Activated T-helper 9 cell treated with anti-CD3 and anti-CD28 coated beads, Interleukin-2, amount 50 U/mL, for 16 hours (primary cell): ENCODE measurements around the gene RETSAT.
"Not testable (repeated sequence)": the region's sequence is repeated elsewhere in the genome, so short reads cannot be mapped to it uniquely, and the experiment has no call there.

Experiments
- DNase-seq: peaks from one replicate; pipeline ENCODE4 v3.0.0-alpha.2; 2020; ENCODE audit warnings: low read depth

RETSAT gene

DNA sequence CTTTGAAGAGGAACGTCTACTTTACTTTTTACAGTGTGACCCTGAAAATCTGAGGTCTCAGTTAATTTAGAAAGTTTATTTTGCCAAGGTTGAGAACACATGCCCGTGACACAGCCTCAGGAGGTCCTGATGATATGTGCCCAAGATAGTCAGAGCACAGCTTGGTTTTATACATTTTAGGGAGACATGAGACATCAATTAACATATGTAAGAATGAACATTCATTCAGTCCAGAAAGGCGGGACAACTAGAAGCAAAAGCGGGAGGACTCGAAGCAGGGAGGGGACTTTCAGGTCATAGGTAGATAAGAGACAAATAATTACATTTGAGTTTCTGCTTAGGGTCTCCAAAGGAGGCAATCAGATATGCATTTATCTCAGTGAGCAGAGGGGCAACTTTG is 23.9 kb upstream of the RETSAT start:
- DNase-seq, result no peak

GRCh38 chr2:85377083-85377482 is 22.8 kb upstream of the RETSAT start:
- DNase-seq, result no peak

DNA sequence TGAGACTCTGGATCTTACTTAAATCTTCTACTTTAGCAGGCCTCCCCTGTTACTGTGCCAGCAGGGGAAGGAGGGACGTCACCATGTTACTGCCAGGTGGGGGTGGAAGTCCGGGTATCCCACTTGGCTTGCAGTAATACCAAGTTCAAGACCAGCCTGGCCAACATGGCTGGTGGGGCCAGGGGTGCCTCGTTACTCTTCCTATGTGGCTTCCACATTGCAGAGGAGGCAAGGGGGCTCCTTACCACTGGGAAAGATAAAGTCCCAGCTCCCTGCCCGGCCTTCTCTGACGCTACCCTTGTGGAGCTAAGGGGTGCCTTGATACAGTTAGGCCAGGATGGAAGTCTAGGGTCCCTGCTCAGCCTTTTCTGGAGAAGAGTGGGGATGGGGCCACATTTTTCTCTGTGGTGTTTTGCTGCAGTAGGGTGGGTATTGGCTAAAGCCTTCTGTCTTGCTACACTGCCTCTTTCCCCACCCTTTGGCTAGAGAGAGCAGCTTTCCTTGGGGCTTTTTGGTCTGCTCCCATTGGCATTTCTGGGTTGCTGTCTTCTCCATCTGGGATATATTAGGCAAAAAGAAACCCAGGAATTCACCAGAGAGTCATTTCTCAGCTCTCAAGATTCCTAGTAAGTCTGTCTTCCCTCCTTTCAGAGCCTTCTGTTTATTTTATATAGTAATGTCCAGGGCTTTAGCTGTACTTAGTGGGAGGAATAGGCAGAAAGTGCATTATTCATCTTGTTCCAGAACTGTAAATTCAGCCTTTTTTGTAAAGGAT is 22.1 kb upstream of the RETSAT start:
- no peak for DNase-seq

DNA sequence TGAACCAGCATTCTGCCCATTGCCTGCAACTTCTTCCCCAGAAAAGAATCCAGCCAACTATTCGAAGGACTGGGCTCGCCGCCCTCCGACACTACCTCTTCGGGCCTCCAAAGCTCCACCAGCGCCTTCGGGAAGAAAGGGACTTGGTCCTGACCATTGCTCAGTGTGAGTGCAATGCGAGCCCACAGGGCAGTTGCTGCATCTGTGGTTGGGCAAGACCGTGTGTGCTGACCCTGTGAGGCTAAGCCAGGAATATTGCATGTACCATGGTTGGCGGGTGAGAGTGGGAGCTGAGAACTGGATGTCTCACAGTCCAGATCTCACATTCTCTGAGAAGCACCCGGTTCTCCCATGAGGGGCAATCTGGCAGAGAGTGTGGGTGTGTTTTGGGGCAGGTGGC is 16.7 kb upstream of the RETSAT start:
- no peak for DNase-seq

DNA sequence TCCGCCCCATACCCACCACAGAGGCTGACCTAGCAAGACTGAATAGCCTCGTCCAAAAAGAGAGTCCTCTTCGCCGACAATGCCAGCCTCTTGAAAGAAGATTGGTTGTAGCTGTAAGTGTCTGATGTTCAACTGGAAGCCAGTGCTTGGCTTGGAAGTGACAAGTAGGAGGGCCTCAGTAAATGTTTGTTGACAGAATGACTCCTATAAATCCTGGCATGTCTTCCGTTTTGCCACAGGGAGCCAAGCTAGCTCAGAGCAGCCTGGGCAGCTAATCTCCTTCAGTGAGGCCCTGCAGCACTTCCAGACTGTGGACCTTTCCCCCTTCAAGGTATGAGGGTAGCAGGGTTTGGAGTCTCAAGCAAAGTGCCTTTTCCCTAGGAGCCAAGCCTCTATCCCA is 15.2 kb upstream of the RETSAT start:
- no peak for DNase-seq

GRCh38 chr2:85368921-85369320 is 14.6 kb upstream of the RETSAT start:
- no peak for DNase-seq

DNA sequence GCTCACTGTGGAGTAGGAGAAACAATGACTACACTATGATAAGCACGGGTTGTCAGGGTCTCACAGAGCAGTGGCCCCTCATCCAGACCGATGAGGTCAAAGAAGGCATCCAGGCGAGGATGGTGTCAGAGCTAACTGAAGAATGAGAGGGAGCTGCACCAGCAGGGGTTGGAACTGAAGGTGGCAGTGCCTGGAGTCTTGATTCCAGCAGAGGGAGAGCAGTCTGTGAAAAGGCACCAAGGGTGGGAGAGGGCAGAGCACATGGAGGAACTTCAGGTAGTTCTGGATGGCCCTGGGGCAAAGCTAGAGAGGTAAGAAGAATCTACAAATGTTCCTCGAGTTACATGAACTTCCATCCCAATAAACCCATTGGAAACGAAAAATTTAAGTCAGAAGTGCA is 12.9 kb upstream of the RETSAT start:
- DNase-seq, result no peak

DNA sequence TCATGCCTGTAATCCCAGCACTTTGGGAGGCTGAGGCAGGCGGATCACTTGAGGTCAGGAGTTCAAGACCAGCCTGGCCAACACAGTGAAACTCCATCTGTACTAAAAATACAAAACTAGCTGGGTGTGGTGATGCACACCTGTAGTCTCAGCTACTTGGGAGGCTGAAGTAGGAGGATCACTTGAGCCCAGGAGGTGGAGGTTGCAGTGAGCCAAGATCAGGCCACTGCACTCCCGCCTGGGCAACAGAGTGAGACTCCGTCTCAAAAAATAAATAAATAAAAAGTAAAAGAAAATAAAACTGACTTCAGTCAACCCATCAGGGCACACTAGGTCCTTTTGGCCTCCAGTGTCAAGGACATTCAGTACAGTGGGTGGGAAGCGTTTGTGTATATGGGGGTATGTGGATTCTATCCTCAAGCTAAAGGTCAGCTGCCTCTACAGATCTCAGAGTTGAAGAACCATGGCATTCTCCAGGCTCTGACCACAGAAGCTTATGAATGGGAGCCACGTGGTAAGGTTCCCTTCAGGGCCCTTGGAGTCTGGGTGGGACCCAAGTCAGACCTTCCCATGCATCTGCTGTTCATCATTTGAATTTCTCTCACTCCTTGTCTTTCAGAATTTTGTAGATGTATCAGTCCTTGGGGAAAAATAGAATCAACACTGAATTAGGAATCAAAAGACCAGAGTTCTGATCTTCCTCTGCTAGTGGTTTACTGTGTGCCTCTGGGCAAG is 8.5 kb upstream of the RETSAT start:
- not testable (repeated sequence) for DNase-seq

DNA sequence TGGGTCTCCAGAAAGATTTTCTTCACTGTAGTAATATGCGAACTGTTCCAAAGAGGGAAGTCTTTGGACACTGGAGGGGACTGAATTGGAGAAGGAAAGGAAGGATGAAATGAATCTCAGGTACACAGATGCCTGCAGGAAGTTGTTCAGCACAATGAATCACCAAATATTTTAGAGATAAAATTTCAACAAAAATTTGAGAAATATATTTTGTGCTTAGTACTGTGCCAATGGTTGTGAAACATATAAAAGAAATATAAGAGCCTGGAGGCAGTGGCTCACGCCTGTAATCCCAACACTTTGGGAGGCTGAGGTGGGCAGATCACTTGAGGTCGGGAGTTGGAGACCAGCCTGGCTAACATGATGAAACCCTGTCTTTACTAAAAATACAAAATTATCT is 3.4 kb upstream of the RETSAT start:
- no peak for DNase-seq

DNA sequence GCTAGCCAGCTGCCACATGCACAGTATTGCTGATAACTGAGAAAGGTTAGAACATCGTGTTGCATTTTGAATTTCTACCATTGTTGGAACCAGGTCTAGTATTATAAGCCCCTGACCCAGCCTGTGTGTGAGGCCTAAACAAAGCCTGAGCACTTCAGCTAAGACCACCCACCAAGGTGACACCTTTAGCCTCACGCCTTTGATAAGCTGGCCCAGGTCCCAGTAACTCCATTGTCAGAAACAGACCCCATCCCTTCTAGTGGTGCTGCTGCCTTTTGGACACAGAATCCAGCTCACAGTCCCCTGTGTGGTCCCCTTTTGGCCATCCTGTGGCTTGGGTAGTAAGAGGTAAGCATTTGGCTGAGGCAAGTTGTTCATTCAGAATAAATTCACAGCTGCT is 1.9 kb upstream of the RETSAT start:
- no peak for DNase-seq

DNA sequence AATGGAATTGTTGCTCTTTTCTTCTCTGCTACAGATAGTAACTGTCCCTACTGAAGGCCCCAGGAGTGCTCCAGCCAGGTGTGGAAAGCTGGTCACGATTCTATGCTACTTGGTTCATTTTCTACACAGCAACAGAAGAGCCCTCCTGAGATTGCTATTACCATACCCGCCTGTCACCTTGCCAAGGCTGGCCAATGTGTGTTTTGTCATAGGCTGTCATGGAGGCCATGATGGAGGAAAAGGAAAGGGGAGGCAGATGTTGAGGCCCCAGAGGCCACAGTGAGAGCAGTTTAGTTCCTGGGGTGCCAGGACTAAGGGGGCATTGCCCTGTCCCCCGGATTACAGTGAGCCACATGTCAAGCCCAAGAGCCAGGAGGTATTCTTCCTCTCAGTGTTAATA is 1.2 kb upstream of the RETSAT start:
- DNase-seq, result no peak

DNA sequence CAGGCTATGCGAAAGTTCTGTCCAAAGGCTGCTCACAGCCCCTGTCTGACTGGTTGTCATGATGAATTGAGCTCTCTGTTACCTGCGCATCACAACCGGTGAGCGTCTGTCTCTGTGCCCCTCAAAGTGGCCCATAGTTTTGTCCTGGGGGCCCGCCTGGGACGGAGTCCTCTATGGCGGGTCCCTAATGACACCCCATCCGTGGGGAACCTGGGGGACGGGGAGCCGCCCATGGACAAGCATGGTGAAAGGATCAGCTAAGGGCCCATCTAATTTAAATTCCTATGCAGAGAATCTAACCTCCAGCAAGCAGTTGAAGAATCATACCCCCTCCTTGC is 714 bp upstream of the RETSAT start:
- no peak for DNase-seq

DNA sequence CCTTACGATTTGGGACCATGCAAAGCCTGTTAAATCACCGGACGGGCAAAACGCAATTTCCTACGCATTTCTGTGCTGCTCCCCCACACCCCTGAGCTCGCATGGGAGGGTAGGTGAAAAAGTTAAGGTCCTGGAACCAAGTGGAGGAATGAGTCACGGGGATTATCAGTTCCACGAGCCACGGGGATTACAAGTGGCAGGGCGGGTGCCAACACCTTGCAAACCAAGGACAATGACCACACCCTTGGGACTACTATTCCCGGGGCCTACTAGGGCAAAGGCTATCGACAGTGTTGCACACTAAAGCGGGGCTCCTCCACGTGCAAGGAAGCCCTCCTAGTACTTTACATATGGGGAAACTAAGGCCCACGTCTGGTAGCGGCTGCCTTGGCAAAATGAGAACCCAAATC is 447 bp downstream of the RETSAT start:
- DNase-seq, result no peak

- no peak for DNase-seq
Measured at GRCh38 chr2:85347599-85347998, 6.7 kb downstream of the RETSAT start.

- DNase-seq, result no peak
Measured at GRCh38 chr2:85344356-85344954, 9.9 kb downstream of the RETSAT start.

DNA sequence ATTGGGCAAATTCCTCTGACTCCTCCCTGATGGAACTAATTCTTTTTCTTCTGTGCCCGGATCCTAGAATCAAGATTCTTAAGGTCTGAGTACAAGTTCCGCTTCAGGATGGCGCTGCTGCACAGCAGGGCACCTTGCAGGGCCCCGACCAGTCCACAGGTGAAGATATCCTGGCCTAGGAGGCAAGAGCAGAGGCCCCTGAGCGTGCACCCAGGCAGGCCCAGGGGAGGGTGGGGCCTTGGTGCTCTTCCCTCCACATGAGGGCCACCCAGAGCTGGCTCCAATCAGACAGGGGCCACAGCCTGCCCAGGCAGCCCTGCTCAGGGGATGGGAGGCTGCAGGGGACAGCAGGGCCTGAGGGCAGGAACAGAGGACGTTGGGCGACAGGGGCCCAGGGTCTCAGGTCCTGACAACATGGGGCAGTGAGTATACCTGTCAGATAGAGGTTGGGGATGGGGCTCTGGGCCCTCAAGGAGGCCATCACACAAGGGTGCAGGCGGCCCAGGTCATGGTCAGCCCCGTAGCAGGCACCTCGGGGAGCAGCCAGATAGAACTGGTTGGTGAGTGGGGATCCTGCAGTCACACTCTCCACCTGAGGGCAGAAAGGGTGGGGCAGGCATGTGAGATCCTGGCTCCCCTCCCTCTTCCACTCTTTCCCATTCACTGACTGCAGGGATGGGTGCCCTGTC is 11.0 kb downstream of the RETSAT start:
- DNase-seq, result not testable (repeated sequence)

DNA sequence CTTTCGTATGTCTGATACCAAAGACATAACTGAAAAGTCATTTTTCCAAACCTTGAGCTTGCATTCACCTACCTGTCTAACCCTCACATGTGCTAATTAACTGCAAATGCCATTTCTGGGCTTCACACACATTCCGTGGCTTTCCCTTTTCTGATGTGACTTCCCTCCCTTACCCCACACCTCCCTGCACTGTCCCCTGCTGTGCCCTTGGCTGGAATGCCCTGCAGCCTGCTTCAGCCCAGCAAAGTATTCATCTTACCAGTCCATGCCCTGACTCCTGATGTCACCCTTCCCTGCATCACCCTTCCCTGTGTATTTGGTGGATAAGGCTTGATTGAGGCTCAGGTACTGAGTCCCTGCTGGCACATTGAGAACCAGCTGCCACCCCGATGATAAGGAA is 12.2 kb downstream of the RETSAT start:
- no peak for DNase-seq

- DNase-seq, result no peak
Measured at GRCh38 chr2:85341269-85342029, 12.9 kb downstream of the RETSAT start.

- no peak for DNase-seq
Measured at GRCh38 chr2:85340034-85340892, 14.1 kb downstream of the RETSAT start.

- no peak for DNase-seq
Measured at GRCh38 chr2:85334928-85335327, 19.4 kb downstream of the RETSAT start.

GRCh38 chr2:85333877-85334276 is 20.5 kb downstream of the RETSAT start:
- DNase-seq, result not testable (repeated sequence)
